GM18858 (cell line): Measurements from ENCODE around the gene DECR2.
"Not testable (repeated sequence)": the region's sequence is repeated elsewhere in the genome, so short reads cannot be mapped to it uniquely, and the experiment has no call there.

ENCODE experiments used
- ATAC-seq: cut with Tn5 transposase; IDR thresholded peaks from one replicate; pipeline ENCODE4 v1.9.1; 2021; ENCODE audit not compliant: unreplicated experiment

The DECR2 gene

GRCh38 chr16:401468-402348, at the start of gene DECR2:
DECR2 (plus strand) TSS chr16:401885; CDS start chr16:401964, 79 bp downstream.
- ATAC-seq, result peak; percentile 32

- ATAC-seq, result peak; percentile 46
Measured at GRCh38 chr16:352547-353403, 48.9 kb upstream of the DECR2 start, which contains the start of gene AXIN1. AXIN1 (minus strand) TSS chr16:352723; CDS start chr16:347025, 5,698 bp downstream.

GRCh38 chr16:353404-354290, 48.0 kb upstream of the DECR2 start:
- ATAC-seq, result no peak

- no peak for ATAC-seq
Measured at GRCh38 chr16:354291-354881, 47.3 kb upstream of the DECR2 start.

- no peak for ATAC-seq
Measured at GRCh38 chr16:354971-355461, 46.7 kb upstream of the DECR2 start.

- no peak for ATAC-seq
Measured at GRCh38 chr16:356741-357140, 44.9 kb upstream of the DECR2 start.

GRCh38 chr16:359067-359763, 42.5 kb upstream of the DECR2 start:
- ATAC-seq, result no peak

GRCh38 chr16:359871-360697, 41.6 kb upstream of the DECR2 start:
- no peak for ATAC-seq

GRCh38 chr16:360698-361336, 40.9 kb upstream of the DECR2 start:
- no peak for ATAC-seq

GRCh38 chr16:361341-361871, 40.3 kb upstream of the DECR2 start:
- no peak for ATAC-seq

- ATAC-seq, result no peak
Measured at GRCh38 chr16:361872-362701, 39.6 kb upstream of the DECR2 start.

GRCh38 chr16:362702-362999, 39.0 kb upstream of the DECR2 start:
- not testable (repeated sequence) for ATAC-seq

- no peak for ATAC-seq
Measured at GRCh38 chr16:363110-363765, 38.4 kb upstream of the DECR2 start.

- no peak for ATAC-seq
Measured at GRCh38 chr16:363766-364490, 37.8 kb upstream of the DECR2 start.

- no peak for ATAC-seq
Measured at GRCh38 chr16:364595-365491, 36.8 kb upstream of the DECR2 start.
